GM18867 (cell line): Measurements from ENCODE around the gene FAXC.
"Not testable (repeated sequence)": the region's sequence is repeated elsewhere in the genome, so short reads cannot be mapped to it uniquely, and the experiment has no call there.

Experiments
- ATAC-seq: cut with Tn5 transposase; IDR thresholded peaks from one replicate; pipeline ENCODE4 v1.9.1; 2021; ENCODE audit warnings: mild to moderate bottlenecking, moderate library complexity; ENCODE audit not compliant: unreplicated experiment

The FAXC gene

GRCh38 chr6:99341862-99342455, 7.5 kb downstream of the FAXC start:
- peak; percentile 77 for ATAC-seq

GRCh38 chr6:99338188-99338587, 11.3 kb downstream of the FAXC start:
- no peak for ATAC-seq

DNA sequence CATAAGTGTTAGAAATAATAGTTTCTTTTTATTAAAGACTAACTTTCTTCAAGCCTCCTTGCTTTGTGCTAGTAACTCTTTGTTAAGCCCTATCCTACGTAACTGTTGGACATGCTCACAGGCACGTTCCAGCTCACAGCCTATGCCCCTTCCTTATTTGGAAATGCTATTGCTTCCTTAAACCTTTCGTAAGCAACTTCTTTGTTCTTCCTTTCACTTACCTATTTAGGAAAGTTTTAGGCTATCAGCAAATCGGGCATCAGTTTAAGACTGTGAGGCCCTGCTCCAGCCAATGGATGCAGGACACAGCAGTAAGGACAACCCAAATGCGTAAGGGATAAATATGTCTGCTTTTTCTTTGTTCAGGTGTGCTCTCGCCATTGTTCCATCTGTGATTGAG, 14.2 kb downstream of the FAXC start:
- not testable (repeated sequence) for ATAC-seq

DNA sequence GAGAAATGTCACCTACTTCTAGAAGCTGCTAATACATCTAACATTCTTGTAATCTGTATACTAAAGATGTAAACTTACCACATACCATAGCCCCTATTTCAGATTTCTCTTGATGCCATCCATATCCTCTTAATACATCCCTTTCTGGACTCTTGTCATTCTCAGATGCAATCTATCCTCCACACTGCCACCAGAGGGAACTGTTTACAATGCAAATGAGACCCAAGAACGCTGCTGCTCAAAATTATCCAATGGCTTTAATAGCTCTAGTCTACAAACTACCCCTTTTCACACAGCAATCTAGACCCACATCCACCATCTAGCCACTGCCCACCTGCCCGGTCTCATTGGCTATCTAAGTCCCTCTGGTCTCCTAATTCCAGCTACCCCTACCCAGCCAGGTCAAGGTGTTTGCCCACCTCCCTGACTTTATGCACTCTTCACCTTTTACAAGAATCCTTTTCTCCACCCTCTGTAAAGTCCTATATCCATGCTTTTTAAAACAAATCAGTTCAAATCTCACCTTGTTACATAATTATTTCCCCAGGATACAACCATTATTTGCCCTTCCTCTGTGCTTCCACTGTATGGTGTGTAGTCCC, 14.8 kb downstream of the FAXC start:
- ATAC-seq, result peak; percentile 47

DNA sequence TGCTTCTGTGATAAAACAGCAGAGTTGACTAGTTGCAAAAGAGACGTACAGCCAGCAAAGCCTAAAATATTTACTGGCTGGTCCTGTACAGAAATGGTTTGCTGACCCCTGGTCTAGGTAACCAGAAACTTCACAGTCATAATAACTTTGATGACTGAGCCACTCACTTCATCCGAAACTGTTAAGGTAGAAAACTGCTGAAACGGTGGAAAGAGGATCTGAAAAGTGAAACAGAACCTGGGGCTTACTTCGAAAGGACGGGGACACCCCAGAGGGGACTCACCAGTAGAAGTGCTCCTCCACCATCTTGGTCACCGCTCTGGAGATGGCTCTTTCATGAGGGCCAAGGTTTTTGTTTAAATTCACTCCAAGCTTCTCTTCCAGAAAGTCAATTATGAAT, 16.4 kb downstream of the FAXC start:
- ATAC-seq, result peak; percentile 90

- no peak for ATAC-seq
Observed at GRCh38 chr6:99331531-99331930, 17.9 kb downstream of the FAXC start.

GRCh38 chr6:99330159-99330558, 19.3 kb downstream of the FAXC start:
- peak; percentile 68 for ATAC-seq

GRCh38 chr6:99324996-99325395, 24.5 kb downstream of the FAXC start:
- ATAC-seq, result no peak

GRCh38 chr6:99318566-99318965, 30.9 kb downstream of the FAXC start:
- no peak for ATAC-seq

GRCh38 chr6:99312354-99312753, 37.1 kb downstream of the FAXC start:
- no peak for ATAC-seq

DNA sequence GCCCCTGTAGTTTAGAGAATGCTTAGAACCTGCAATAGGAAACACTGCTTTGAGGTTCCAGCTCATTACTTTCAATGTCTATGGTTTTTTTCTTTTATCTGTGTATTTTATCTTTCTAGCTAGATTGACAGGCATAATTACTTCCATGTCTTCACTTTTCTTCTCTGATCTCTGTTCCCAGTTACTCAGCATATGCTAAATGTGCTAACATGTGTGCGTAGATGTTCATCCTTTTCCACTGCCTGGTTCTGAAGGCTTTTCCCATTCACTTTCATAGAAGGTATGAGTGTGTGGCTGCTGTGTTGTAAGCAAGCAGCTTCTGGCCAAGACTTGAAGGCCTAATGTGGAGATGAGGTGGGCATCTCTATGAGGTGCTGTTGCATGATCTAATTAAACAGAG, 38.9 kb downstream of the FAXC start:
- no peak for ATAC-seq

GRCh38 chr6:99309557-99309956, 39.9 kb downstream of the FAXC start:
- ATAC-seq, result no peak

DNA sequence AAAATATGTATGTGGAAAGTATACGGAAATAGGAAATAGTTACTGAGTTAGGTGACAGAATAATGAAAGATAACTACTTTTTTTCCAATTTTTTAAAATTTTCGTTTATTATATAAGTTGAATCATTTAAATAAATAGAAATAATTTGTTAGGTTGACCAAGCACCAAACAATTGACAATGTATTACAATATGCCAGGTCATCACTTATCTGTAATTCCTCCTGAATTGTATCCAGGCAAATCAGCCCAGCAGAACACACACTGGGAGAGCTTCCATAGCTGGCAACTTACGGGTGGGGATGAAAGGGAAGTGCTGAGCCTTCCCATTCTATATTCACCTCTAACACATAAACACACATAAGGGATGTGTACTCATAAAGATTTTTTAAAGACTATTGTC, 40.7 kb downstream of the FAXC start:
- ATAC-seq, result no peak

DNA sequence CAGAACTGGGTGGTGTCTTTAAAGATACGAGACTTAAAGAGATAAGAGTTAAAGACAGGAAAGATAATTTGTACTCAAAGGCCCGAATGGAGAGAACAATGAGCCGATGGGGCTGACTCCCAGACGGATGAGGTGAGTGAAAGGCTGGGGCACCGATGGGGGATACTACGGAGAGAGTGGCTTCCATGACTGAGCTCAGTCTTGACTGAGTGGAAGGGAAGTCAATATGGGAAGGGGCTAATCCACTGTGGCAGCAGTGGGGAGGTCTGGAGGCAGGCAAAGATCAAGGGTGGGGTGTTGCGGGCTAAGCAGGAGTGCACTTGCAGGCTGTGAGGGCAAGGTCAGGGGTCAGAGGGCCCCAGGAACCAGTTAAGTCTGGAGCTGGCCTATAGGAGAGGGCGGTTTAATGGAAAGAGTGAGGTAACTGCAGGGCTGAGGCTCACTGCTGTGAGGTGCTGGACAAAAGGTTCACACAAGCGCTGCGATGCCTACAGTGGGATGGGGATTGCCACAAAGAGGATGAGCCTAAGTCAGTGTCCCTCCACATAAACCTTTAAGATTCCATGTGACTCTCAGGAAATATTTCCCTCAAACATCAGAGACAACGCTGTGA, 42.1 kb downstream of the FAXC start:
- no peak for ATAC-seq

GRCh38 chr6:99306341-99306740, 43.1 kb downstream of the FAXC start:
- no peak for ATAC-seq

- ATAC-seq, result no peak
Observed at GRCh38 chr6:99305021-99305554, 44.4 kb downstream of the FAXC start.

DNA sequence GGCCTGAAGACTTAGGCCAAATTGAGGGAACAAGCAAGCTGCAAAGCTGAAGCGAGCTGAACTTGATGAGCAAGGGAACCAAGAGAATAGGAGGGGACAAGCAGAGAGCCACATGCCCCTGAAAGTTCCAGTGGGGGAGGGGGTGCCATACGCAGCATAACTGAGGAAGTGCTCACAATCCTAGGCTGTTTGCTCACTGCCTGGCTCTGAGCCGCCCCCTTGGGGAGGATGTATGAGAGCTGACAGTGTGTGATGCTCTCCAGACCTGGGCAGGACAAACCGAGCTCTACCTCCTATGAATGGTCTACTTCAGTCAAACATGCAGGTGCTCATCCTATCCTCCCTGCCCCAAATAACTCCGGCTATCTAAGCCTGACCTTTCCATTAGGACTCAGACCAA, 52.1 kb downstream of the FAXC start:
- no peak for ATAC-seq

- no peak for ATAC-seq
Observed at GRCh38 chr6:99297006-99297405, 52.5 kb downstream of the FAXC start.

GRCh38 chr6:99296261-99296660, 53.2 kb downstream of the FAXC start:
- no peak for ATAC-seq

DNA sequence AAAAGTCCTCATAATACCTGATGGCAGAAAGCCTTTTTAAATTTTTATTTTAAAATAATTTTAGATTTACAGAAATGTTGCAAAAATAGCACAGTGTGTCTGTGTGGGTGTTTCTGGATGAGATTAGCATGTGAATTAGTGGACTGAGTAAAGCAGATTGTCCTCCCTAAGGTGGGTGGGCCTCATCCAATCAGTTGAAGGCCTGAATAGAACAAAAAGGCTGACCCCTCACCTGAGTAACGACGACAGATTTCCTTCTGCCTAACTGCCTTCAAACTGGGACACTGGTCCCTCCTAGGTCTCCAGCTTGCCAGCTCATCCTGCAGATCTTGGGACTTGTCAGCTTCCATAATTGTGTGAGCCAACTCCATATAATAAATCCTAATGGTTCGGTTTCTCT, 54.2 kb downstream of the FAXC start:
- no peak for ATAC-seq

GRCh38 chr6:99294786-99295185, 54.7 kb downstream of the FAXC start:
- no peak for ATAC-seq

GRCh38 chr6:99289701-99290100, 59.8 kb downstream of the FAXC start:
- ATAC-seq, result no peak
